WTC11 (cell line): ENCODE results near the gene SYT7. TPM values are rescaled to one million over a fixed set of nuclear protein-coding genes. Genes with fewer than 3 reads are reported as not detected.

Experiments
- ATAC-seq: fragments of 200-7000 bp; cut with Tn5 transposase; 2 replicates; pipeline ENCODE4 v1.10.0; 2021; ENCODE audit warnings: mild to moderate bottlenecking, moderate library complexity
- CTCF ChIA-PET: fragments of 300-600 bp; sonication (Branson Sonifier 250); formaldehyde crosslinking; loops from one replicate; lab custom pipeline; 2021; ENCODE audit warnings: antibody characterized with exemption; lab: Charles Lee
- POLR2A ChIA-PET: fragments of 350-600 bp; sonication (Branson Sonifier 250); formaldehyde crosslinking; loops from one replicate; lab custom pipeline; 2021; ENCODE audit warnings: antibody characterized with exemption; lab: Charles Lee
- DNase-seq: peaks from one replicate; pipeline ENCODE4 v3.0.0; 2021; ENCODE audit warnings: low spot score
- H3K27ac Mint-ChIP-seq: 2 replicates; pipeline ENCODE4 v1.8.0; 2021; ENCODE audit warnings: mixed read lengths
- H3K27me3 Mint-ChIP-seq: 2 replicates; pipeline ENCODE4 v1.8.0; 2021; ENCODE audit warnings: low read depth, mild to moderate bottlenecking, moderate library complexity, mixed read lengths
- H3K36me3 Mint-ChIP-seq: 2 replicates; pipeline ENCODE4 v1.8.0; 2021; ENCODE audit warnings: mixed read lengths
- H3K4me1 Mint-ChIP-seq: 2 replicates; pipeline ENCODE4 v1.8.0; 2022; ENCODE audit warnings: mixed read lengths
- H3K4me3 Mint-ChIP-seq: 2 replicates; pipeline ENCODE4 v1.8.0; 2021; ENCODE audit warnings: mild to moderate bottlenecking, moderate library complexity, mixed read lengths
- H3K9me3 Mint-ChIP-seq: 2 replicates; pipeline ENCODE4 v1.8.0; 2021; ENCODE audit warnings: mixed read lengths
- AFF4 ChIP-seq: sonication (generic); formaldehyde crosslinking; IDR thresholded peaks from 2 replicates; pipeline ENCODE4 v1.8.1; 2023; ENCODE audit warnings: mild to moderate bottlenecking, missing genetic modification reagents, borderline replicate concordance
- CBFB ChIP-seq: sonication (generic); formaldehyde crosslinking; IDR thresholded peaks from 2 replicates; pipeline ENCODE4 v1.8.1; 2022; ENCODE audit warnings: mild to moderate bottlenecking, low read depth, missing genetic modification reagents
- E2F4 ChIP-seq: sonication (generic); formaldehyde crosslinking; IDR thresholded peaks from 2 replicates; pipeline ENCODE4 v1.8.1; 2022; ENCODE audit warnings: low read depth, mild to moderate bottlenecking, moderate library complexity, missing genetic modification reagents, borderline replicate concordance
- E2F5 ChIP-seq: sonication (generic); formaldehyde crosslinking; IDR thresholded peaks from 2 replicates; pipeline ENCODE4 v1.8.1; 2022; ENCODE audit warnings: mild to moderate bottlenecking, moderate library complexity, missing genetic modification reagents
- ESRRA ChIP-seq: sonication (generic); formaldehyde crosslinking; IDR thresholded peaks from 2 replicates; pipeline ENCODE4 v1.8.1; 2022; ENCODE audit warnings: mild to moderate bottlenecking, missing genetic modification reagents, borderline replicate concordance
- ETV6 ChIP-seq: sonication (generic); formaldehyde crosslinking; IDR thresholded peaks from 2 replicates; pipeline ENCODE4 v1.8.1; 2022; ENCODE audit warnings: mild to moderate bottlenecking, missing genetic modification reagents
- FOXJ3 ChIP-seq: sonication (generic); formaldehyde crosslinking; IDR thresholded peaks from 2 replicates; pipeline ENCODE4 v1.9.0; 2021; ENCODE audit warnings: missing genetic modification reagents, mild to moderate bottlenecking, borderline replicate concordance
- HMGXB4 ChIP-seq: sonication (generic); formaldehyde crosslinking; IDR thresholded peaks from 2 replicates; pipeline ENCODE4 v1.8.1; 2023; ENCODE audit warnings: mild to moderate bottlenecking, moderate library complexity, missing genetic modification reagents
- IRF2 ChIP-seq: sonication (generic); formaldehyde crosslinking; IDR thresholded peaks from 2 replicates; pipeline ENCODE4 v1.8.0; 2022; ENCODE audit warnings: low read depth, missing genetic modification reagents, borderline replicate concordance
- KAT7 ChIP-seq: sonication (generic); formaldehyde crosslinking; IDR thresholded peaks from 2 replicates; pipeline ENCODE4 v1.8.1; 2023; ENCODE audit warnings: missing genetic modification reagents, mild to moderate bottlenecking, borderline replicate concordance
- MXD4 ChIP-seq: fragments of 250-450 bp; sonication (Bioruptor Pico); IDR thresholded peaks from 2 replicates; pipeline ENCODE4 v1.8.0; 2021; ENCODE audit warnings: mild to moderate bottlenecking, moderate library complexity, borderline replicate concordance
- MYBL2 ChIP-seq: sonication (generic); formaldehyde crosslinking; IDR thresholded peaks from 2 replicates; pipeline ENCODE4 v1.8.1; 2023; ENCODE audit warnings: mild to moderate bottlenecking, moderate library complexity, missing genetic modification reagents
- NFE2L1 ChIP-seq: sonication (generic); formaldehyde crosslinking; IDR thresholded peaks from 2 replicates; pipeline ENCODE4 v1.8.1; 2023; ENCODE audit warnings: missing genetic modification reagents
- NR1H2 ChIP-seq: sonication (generic); formaldehyde crosslinking; IDR thresholded peaks from 2 replicates; pipeline ENCODE4 v1.9.0; 2021; ENCODE audit warnings: mild to moderate bottlenecking, moderate library complexity, missing genetic modification reagents
- NR3C1 ChIP-seq: sonication (generic); formaldehyde crosslinking; conservative IDR thresholded peaks from 2 replicates; pipeline ENCODE4 v1.8.1; 2023; ENCODE audit warnings: low read depth, mild to moderate bottlenecking, missing genetic modification reagents
- OVOL2 ChIP-seq: fragments of 250-450 bp; sonication (Bioruptor Pico); IDR thresholded peaks from 2 replicates; pipeline ENCODE4 v1.9.0; 2021; ENCODE audit warnings: mild to moderate bottlenecking, borderline replicate concordance
- TP53 ChIP-seq: sonication (generic); formaldehyde crosslinking; IDR thresholded peaks from 2 replicates; pipeline ENCODE4 v1.8.1; 2023; ENCODE audit warnings: mild to moderate bottlenecking, missing genetic modification reagents
- ZBTB43 ChIP-seq: sonication (generic); formaldehyde crosslinking; IDR thresholded peaks from 2 replicates; pipeline ENCODE4 v1.8.1; 2023; ENCODE audit warnings: mild to moderate bottlenecking, missing genetic modification reagents
- ZNF416 ChIP-seq: fragments of 250-450 bp; sonication (Bioruptor Pico); IDR thresholded peaks from 2 replicates; pipeline ENCODE4 v1.9.0; 2021; ENCODE audit warnings: mild to moderate bottlenecking, inconsistent platforms
- ZNF423 ChIP-seq: fragments of 250-450 bp; sonication (Bioruptor Pico); IDR thresholded peaks from 2 replicates; pipeline ENCODE4 v2.1.2; 2022; ENCODE audit warnings: mild to moderate bottlenecking, moderate library complexity
- ZNF512 ChIP-seq: sonication (generic); formaldehyde crosslinking; IDR thresholded peaks from 2 replicates; pipeline ENCODE4 v1.8.1; 2022; ENCODE audit warnings: missing genetic modification reagents, borderline replicate concordance
- ZNF671 ChIP-seq: fragments of 250-450 bp; sonication (Bioruptor Pico); IDR thresholded peaks from 2 replicates; pipeline ENCODE4 v1.8.0; 2021; ENCODE audit warnings: mild to moderate bottlenecking
- ZSCAN18 ChIP-seq: fragments of 250-450 bp; sonication (Bioruptor Pico); IDR thresholded peaks from 2 replicates; pipeline ENCODE4 v2.1.2; 2022; ENCODE audit warnings: mild to moderate bottlenecking, moderate library complexity
- total RNA-seq: library from RNA; stranded (reverse); gene quantifications from 3 replicates; pipeline ENCODE4 v1.2.3, GENCODE V29; 2021

SYT7 gene
- total RNA-seq, 1 experiment from 2014 or later: 12.5 TPM

GRCh38 chr11:61560751-61561150 is 20.1 kb downstream of the SYT7 start:
- Mint-ChIP-seq H3K4me3 (no peak overlapping the region), H3K36me3 (no peaks in the 10 kb centered on the region), H3K4me1 (peaks cover 28% of the 10 kb centered on the region), H3K9me3 (no peaks in the 10 kb centered on the region), H3K27ac (no peak overlapping the region), H3K27me3 (peaks cover 19% of the 10 kb centered on the region)
- DNase-seq: no peak
- POLR2A ChIA-PET: no interaction called here
- CTCF ChIA-PET: interaction anchor here (0.6 to 1.8 kb wide), 12 partner anchors 12 to 114 kb away, joined by 3 to 6 read pairs (median 4); partner anchors contain the start of gene SYT7
- no peak for TF ChIP-seq KAT7 (CRISPR knock-in tag)
- TF ChIP-seq TP53 (CRISPR knock-in tag): no peak
- no peak for TF ChIP-seq AFF4 (CRISPR knock-in tag)
- TF ChIP-seq MXD4: no peak
- TF ChIP-seq ETV6 (CRISPR knock-in tag): no peak
- TF ChIP-seq MYBL2 (CRISPR knock-in tag): no peak
- TF ChIP-seq ZSCAN18: no peak
- TF ChIP-seq OVOL2 (CRISPR knock-in tag): no peak
- no peak for TF ChIP-seq NR1H2 (CRISPR knock-in tag)
- TF ChIP-seq NR3C1 (CRISPR knock-in tag): no peak
- TF ChIP-seq HMGXB4 (CRISPR knock-in tag): no peak
- TF ChIP-seq ESRRA: no peak
- TF ChIP-seq ZBTB43: no peak
- no peak for TF ChIP-seq FOXJ3 (CRISPR knock-in tag)
- no peak for TF ChIP-seq CBFB (CRISPR knock-in tag)
- no peak for TF ChIP-seq E2F4
- ATAC-seq: no peak

- ATAC-seq (no peak), DNase-seq (no peak)
- H3K4me3 Mint-ChIP-seq: peak overlapping the region; percentile 50
- no peaks in the 10 kb centered on the region for H3K36me3 Mint-ChIP-seq
- H3K27ac Mint-ChIP-seq: no peak overlapping the region
- CTCF ChIA-PET: interaction anchor here (1.5 to 7.8 kb wide), 4 partner anchors 12 to 79 kb away, joined by 5 to 58 read pairs (median 38); no protein-coding TSS in a partner anchor
- POLR2A ChIA-PET: no interaction called here
- H3K9me3 Mint-ChIP-seq: no peaks in the 10 kb centered on the region
- peaks cover 30% of the 10 kb centered on the region for H3K27me3 Mint-ChIP-seq
- peaks cover 39% of the 10 kb centered on the region for H3K4me1 Mint-ChIP-seq
- TF ChIP-seq ZNF423 (CRISPR knock-in tag): no peak
- TF ChIP-seq ZNF671 (CRISPR knock-in tag): no peak
- TF ChIP-seq E2F4: no peak
- TF ChIP-seq ZNF512: no peak
- no peak for TF ChIP-seq IRF2 (CRISPR knock-in tag)
- no peak for TF ChIP-seq OVOL2 (CRISPR knock-in tag)
- TF ChIP-seq FOXJ3 (CRISPR knock-in tag): no peak
- no peak for TF ChIP-seq NFE2L1
- TF ChIP-seq ZNF416 (CRISPR knock-in tag): no peak
- TF ChIP-seq E2F5: no peak
These were observed 24.3 kb downstream of the SYT7 start for GRCh38 chr11:61556621-61557020.
